Measurements from ENCODE around the gene PCED1A.

- TF ChIP-seq CTCF (conservative IDR thresholded peaks at IDR 0.05; ENCODE audit: low read length) = no peak
- no peak for TF ChIP-seq EZH2phosphoT487 (IDR thresholded peaks at IDR 0.05; ENCODE audit: borderline replicate concordance)
These were observed 38.7 kb upstream of the PCED1A start for GRCh38 chr20:2879146-2879545.
